Upper lobe of left lung (tissue), 6 donors: ENCODE data around the gene SNTG2. TPM values are rescaled to one million over a fixed set of nuclear protein-coding genes. Genes with fewer than 3 reads are reported as not detected.

Experiments used
- ATAC-seq, 2 donors: fragments of 200-7000 bp; cut with Tn5 transposase; one replicate each; pipeline ENCODE4 v1.9.1; 2022; ENCODE audit warnings: mild to moderate bottlenecking in 2 of 2, moderate library complexity in 2 of 2; ENCODE audit not compliant: low FRiP score in 2 of 2
- DNase-seq, 2 donors: peaks; one replicate each; pipeline ENCODE4 v3.0.0-alpha.2; 2019 to 2020
- H3K27ac ChIP-seq, 4 donors: fragments of 200-600 bp; sonication (generic); one replicate each; pipeline ENCODE4 v1.5.1; 2016 to 2019
- H3K27me3 ChIP-seq, 4 donors: fragments of 200-600 bp; sonication (generic); one replicate each; pipeline ENCODE4 v1.5.1; 2017 to 2019
- H3K36me3 ChIP-seq, 4 donors: fragments of 200-600 bp; sonication (generic); one replicate each; pipeline ENCODE4 v1.5.1; 2016 to 2019
- H3K4me1 ChIP-seq, 4 donors: fragments of 200-600 bp; sonication (generic); one replicate each; pipeline ENCODE4 v1.5.1; 2018 to 2019
- H3K4me3 ChIP-seq, 4 donors: fragments of 200-600 bp; sonication (generic); one replicate each; pipeline ENCODE4 v1.5.1; 2017 to 2019; ENCODE audit warnings: mild to moderate bottlenecking in 2 of 4, moderate library complexity in 1 of 4
- H3K9me3 ChIP-seq, 4 donors: fragments of 200-600 bp; sonication (generic); one replicate each; pipeline ENCODE4 v1.5.1; 2018 to 2019
- CTCF ChIP-seq, 6 experiments: fragments of 450-650 bp in 4 of 6; fragments of 200-600 bp in 2 of 6; sonication (generic) in 2 of 6; IDR thresholded peaks; one replicate each; pipeline ENCODE4 v1.5.1; 2016 to 2019; ENCODE audit warnings: antibody characterized with exemption in 6 of 6
- EP300 ChIP-seq, 4 donors: sonication (generic); formaldehyde crosslinking; IDR thresholded peaks; one replicate each; pipeline ENCODE4 v1.5.1; 2017; ENCODE audit warnings: antibody characterized with exemption in 4 of 4, control low read depth in 2 of 4
- POLR2A ChIP-seq, 4 donors: fragments of 450-650 bp; IDR thresholded peaks; one replicate each; pipeline ENCODE4 v1.5.1; 2016 to 2017; ENCODE audit warnings: antibody characterized with exemption in 4 of 4, mild to moderate bottlenecking in 2 of 4
- POLR2AphosphoS5 ChIP-seq, 2 donors: sonication (generic); formaldehyde crosslinking; IDR thresholded peaks; one replicate each; pipeline ENCODE4 v1.5.1; 2017; ENCODE audit warnings: antibody characterized with exemption in 2 of 2
- WGBS, 2 donors: methylation state at CpG; one replicate each; pipeline ENCODE4 v1.1.5; 2017 to 2018; 5-methylcytosine and 5-hydroxymethylcytosine counted together
- total RNA-seq, 6 donors: library from RNA; depleted of rRNA in 4 of 6; stranded (reverse); fragments of >200 nt in 4 of 6; gene quantifications; one replicate each; pipeline versions ENCODE4 v1.1.0 to v1.2.1, GENCODE V29; 2016 to 2021
- donor health status: DM: no; HTN: no; CAD: no; lungs with moderate emphysema.
- donor health status: DM: no; HTN: yes; CAD: no; lungs with severe emphysema.

The SNTG2 gene
- total RNA-seq, 6 donors from 2014 or later = 1.1 to 13.6 (median 3.0) TPM

GRCh38 chr2:1248187-1248586 is 297.5 kb downstream of the SNTG2 start:
- WGBS, 2 donors = 60 to 68% methylated on average over 5 of the region's 5 CpGs
- no peak for ATAC-seq

GRCh38 chr2:1249897-1250687 is 299.4 kb downstream of the SNTG2 start:
- ATAC-seq (peak in 1 of 2 donors; percentile 41), DNase-seq (no peak)
- Histone ChIP-seq H3K27ac (peak overlapping the region in 1 of 4 donors; percentile 3), H3K4me1 (no peaks in the 10 kb centered on the region), H3K4me3 (no peak overlapping the region), H3K36me3 (no peaks in the 10 kb centered on the region), H3K27me3 (no peaks in the 10 kb centered on the region), H3K9me3 (no peaks in the 10 kb centered on the region)
- 45 to 72% methylated on average over 10 of the region's 10 CpGs for WGBS, 2 donors
- TF ChIP-seq POLR2A (IDR thresholded peaks at IDR 0.05) (no peak), POLR2AphosphoS5 (IDR thresholded peaks at IDR 0.05) (peak; percentile 42 to 72), EP300 (IDR thresholded peaks at IDR 0.05) (peak in 2 of 4 donors; percentile 31 to 86)

More at GRCh38 chr2:1248187-1248586, 297.5 kb downstream of the SNTG2 start:
- H3K4me1 ChIP-seq = peaks cover 0 to 3% (median 1%) of the 10 kb centered on the region in 4 donors
- TF ChIP-seq CTCF (IDR thresholded peaks at IDR 0.05) (no peak), POLR2AphosphoS5 (IDR thresholded peaks at IDR 0.05) (no peak), EP300 (IDR thresholded peaks at IDR 0.05) (no peak), POLR2A (IDR thresholded peaks at IDR 0.05) (no peak)
- H3K36me3 ChIP-seq = no peaks in the 10 kb centered on the region
- H3K27me3 ChIP-seq = no peaks in the 10 kb centered on the region
- H3K27ac ChIP-seq = no peak overlapping the region
- H3K9me3 ChIP-seq = no peaks in the 10 kb centered on the region
- no peak for DNase-seq
- H3K4me3 ChIP-seq = no peak overlapping the region

GRCh38 chr2:1251520-1251919 is 300.9 kb downstream of the SNTG2 start:
- DNase-seq = no peak
- WGBS, 2 donors = 90 to 97% methylated on average over 5 of the region's 5 CpGs
- no peak overlapping the region for H3K27ac ChIP-seq
- H3K27me3 ChIP-seq = no peaks in the 10 kb centered on the region
- TF ChIP-seq POLR2A (IDR thresholded peaks at IDR 0.05) (no peak), CTCF (IDR thresholded peaks at IDR 0.05) (no peak), EP300 (IDR thresholded peaks at IDR 0.05) (no peak), POLR2AphosphoS5 (IDR thresholded peaks at IDR 0.05) (no peak)
- H3K36me3 ChIP-seq = no peaks in the 10 kb centered on the region
- peak in 1 of 2 donors; percentile 50 for ATAC-seq
- no peaks in the 10 kb centered on the region for H3K9me3 ChIP-seq
- no peaks in the 10 kb centered on the region for H3K4me1 ChIP-seq
- no peak overlapping the region for H3K4me3 ChIP-seq

GRCh38 chr2:1253629-1254028 is 303.0 kb downstream of the SNTG2 start:
- peak in 1 of 2 donors; percentile 40 for ATAC-seq
- TF ChIP-seq POLR2A (IDR thresholded peaks at IDR 0.05) (no peak), EP300 (IDR thresholded peaks at IDR 0.05) (no peak), POLR2AphosphoS5 (IDR thresholded peaks at IDR 0.05) (no peak), CTCF (IDR thresholded peaks at IDR 0.05) (no peak)
- no peak overlapping the region for H3K4me3 ChIP-seq
- H3K27ac ChIP-seq = no peak overlapping the region
- H3K4me1 ChIP-seq = no peaks in the 10 kb centered on the region
- no peak for DNase-seq
- H3K9me3 ChIP-seq = no peaks in the 10 kb centered on the region
- WGBS, 2 donors = 43 to 60% methylated on average over 4 of the region's 4 CpGs
- no peaks in the 10 kb centered on the region for H3K27me3 ChIP-seq
- H3K36me3 ChIP-seq = no peaks in the 10 kb centered on the region

- no peak for ATAC-seq
- Histone ChIP-seq H3K27me3 (no peaks in the 10 kb centered on the region), H3K4me1 (no peaks in the 10 kb centered on the region), H3K4me3 (no peak overlapping the region), H3K9me3 (no peaks in the 10 kb centered on the region), H3K27ac (no peak overlapping the region), H3K36me3 (no peaks in the 10 kb centered on the region)
- DNase-seq = no peak
- WGBS, 2 donors = 68 to 76% methylated on average over 17 to 18 of the region's 18 CpGs
- TF ChIP-seq CTCF (IDR thresholded peaks at IDR 0.05) (no peak), EP300 (IDR thresholded peaks at IDR 0.05) (no peak), POLR2A (IDR thresholded peaks at IDR 0.05) (no peak), POLR2AphosphoS5 (IDR thresholded peaks at IDR 0.05) (no peak)
These were observed 304.2 kb downstream of the SNTG2 start for GRCh38 chr2:1254662-1255343.
